GM20431 (cell line): ENCODE results near the gene MTIF3.

Source experiments
- in situ Hi-C: fragments of 300-500 bp; cut with MseI, MboI; formaldehyde crosslinking; loops from one replicate; pipeline ENCODE4 v1.15.0; 2020; ENCODE audit warnings: low sequenced_read_pairs; ENCODE audit not compliant: unreplicated experiment

MTIF3 gene

GRCh38 chr13:27461940-27462584, 11.7 kb upstream of the MTIF3 start:
- in situ Hi-C loops, result no loop called here

- in situ Hi-C loops, result no loop called here
Observed at GRCh38 chr13:27455331-27455855, 5.0 kb upstream of the MTIF3 start.

- in situ Hi-C loops, result no loop called here
Observed at GRCh38 chr13:27450921-27451471, 632 bp upstream of the MTIF3 start.

- in situ Hi-C loops, result no loop called here
Observed at GRCh38 chr13:27449081-27449603, 1.2 kb downstream of the MTIF3 start.

- in situ Hi-C loops, result no loop called here
Observed at GRCh38 chr13:27448308-27448707, 2.1 kb downstream of the MTIF3 start.

- in situ Hi-C loops, result no loop called here
Observed at GRCh38 chr13:27446986-27447583, 3.3 kb downstream of the MTIF3 start.

- in situ Hi-C loops, result no loop called here
Observed at GRCh38 chr13:27442797-27443196, 7.6 kb downstream of the MTIF3 start.

- in situ Hi-C loops, result no loop called here
Observed at GRCh38 chr13:27442071-27442647, 8.2 kb downstream of the MTIF3 start.

- in situ Hi-C loops, result no loop called here
Observed at GRCh38 chr13:27440408-27440807, 10.0 kb downstream of the MTIF3 start.

GRCh38 chr13:27437126-27437525, 13.2 kb downstream of the MTIF3 start:
- in situ Hi-C loops, result no loop called here

- in situ Hi-C loops, result no loop called here
Observed at GRCh38 chr13:27432611-27433210, 17.7 kb downstream of the MTIF3 start.

GRCh38 chr13:27432180-27432579, 18.2 kb downstream of the MTIF3 start:
- in situ Hi-C loops, result no loop called here

- in situ Hi-C loops, result no loop called here
Observed at GRCh38 chr13:27428160-27428559, 22.2 kb downstream of the MTIF3 start.

GRCh38 chr13:27427641-27428040, 22.7 kb downstream of the MTIF3 start:
- in situ Hi-C loops, result no loop called here

GRCh38 chr13:27425918-27426630, 24.3 kb downstream of the MTIF3 start:
- in situ Hi-C loops, result no loop called here

- in situ Hi-C loops, result no loop called here
Observed at GRCh38 chr13:27425158-27425917, 25.0 kb downstream of the MTIF3 start.

GRCh38 chr13:27424246-27425157, 25.9 kb downstream of the MTIF3 start, which contains the start of gene GTF3A:
GTF3A (plus strand) TSS chr13:27424619.
- in situ Hi-C loops, result no loop called here

GRCh38 chr13:27423333-27423732, 27.0 kb downstream of the MTIF3 start:
- in situ Hi-C loops, result no loop called here
